ENCODE data around the gene CTNNA3. TPM values are rescaled to one million over a fixed set of nuclear protein-coding genes. Genes with fewer than 3 reads are reported as not detected.

CTNNA3 gene
- total and polyA plus RNA-seq, 4 donors: 0.16 to 2.4 (median 1.4) TPM

DNA sequence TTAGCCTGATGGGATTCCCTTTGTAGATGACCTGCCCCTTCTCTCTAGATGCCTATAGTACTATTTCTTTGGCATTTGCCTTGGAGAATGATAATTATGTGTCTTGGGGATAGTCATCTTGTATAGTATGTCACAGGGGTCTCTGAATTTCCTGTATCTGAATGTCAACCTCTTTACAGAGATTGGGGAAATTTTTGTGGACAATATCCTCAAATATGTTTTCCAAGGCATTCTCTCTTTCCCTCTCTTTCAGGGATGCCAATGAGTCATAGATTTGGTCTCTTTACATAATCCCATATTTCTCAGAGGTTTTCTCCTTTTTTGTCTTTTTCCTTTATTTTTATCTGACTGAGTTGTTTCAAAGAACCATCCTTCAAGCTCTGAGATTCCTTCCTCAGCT is 99.4 kb downstream of the CTNNA3 start:
- Histone ChIP-seq H3K4me1 (ENCODE audit: control insufficient read depth in 4 of 4, insufficient read depth in 4 of 4, low read length in 3 of 4) (no peaks in the 10 kb centered on the region), H3K9ac (ENCODE audit: low read depth in 1 of 2, low read length in 2 of 2) (no peak overlapping the region), H3K27ac (ENCODE audit: low read depth in 1 of 2, low read length in 2 of 2) (no peak overlapping the region), H3K9me3 (ENCODE audit: control insufficient read depth in 4 of 4, low read length in 3 of 4) (peaks cover 0 to 3% (median 1%) of the 10 kb centered on the region in 4 donors), H3K4me3 (ENCODE audit: low read depth in 1 of 3, low read length in 3 of 3) (no peak overlapping the region), H3K36me3 (ENCODE audit: control insufficient read depth in 4 of 4, insufficient read depth in 3 of 4, low read depth in 1 of 4, low read length in 3 of 4) (no peaks in the 10 kb centered on the region), H3K27me3 (ENCODE audit: control insufficient read depth in 4 of 4, insufficient read depth in 4 of 4, low read length in 3 of 4) (peaks cover 0 to 5% (median 0%) of the 10 kb centered on the region in 4 donors)
- TF ChIP-seq, protein P1, sequence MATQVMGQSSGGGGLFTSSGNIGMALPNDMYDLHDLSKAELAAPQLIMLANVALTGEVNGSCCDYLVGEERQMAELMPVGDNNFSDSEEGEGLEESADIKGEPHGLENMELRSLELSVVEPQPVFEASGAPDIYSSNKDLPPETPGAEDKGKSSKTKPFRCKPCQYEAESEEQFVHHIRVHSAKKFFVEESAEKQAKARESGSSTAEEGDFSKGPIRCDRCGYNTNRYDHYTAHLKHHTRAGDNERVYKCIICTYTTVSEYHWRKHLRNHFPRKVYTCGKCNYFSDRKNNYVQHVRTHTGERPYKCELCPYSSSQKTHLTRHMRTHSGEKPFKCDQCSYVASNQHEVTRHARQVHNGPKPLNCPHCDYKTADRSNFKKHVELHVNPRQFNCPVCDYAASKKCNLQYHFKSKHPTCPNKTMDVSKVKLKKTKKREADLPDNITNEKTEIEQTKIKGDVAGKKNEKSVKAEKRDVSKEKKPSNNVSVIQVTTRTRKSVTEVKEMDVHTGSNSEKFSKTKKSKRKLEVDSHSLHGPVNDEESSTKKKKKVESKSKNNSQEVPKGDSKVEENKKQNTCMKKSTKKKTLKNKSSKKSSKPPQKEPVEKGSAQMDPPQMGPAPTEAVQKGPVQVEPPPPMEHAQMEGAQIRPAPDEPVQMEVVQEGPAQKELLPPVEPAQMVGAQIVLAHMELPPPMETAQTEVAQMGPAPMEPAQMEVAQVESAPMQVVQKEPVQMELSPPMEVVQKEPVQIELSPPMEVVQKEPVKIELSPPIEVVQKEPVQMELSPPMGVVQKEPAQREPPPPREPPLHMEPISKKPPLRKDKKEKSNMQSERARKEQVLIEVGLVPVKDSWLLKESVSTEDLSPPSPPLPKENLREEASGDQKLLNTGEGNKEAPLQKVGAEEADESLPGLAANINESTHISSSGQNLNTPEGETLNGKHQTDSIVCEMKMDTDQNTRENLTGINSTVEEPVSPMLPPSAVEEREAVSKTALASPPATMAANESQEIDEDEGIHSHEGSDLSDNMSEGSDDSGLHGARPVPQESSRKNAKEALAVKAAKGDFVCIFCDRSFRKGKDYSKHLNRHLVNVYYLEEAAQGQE (IDR thresholded peaks at IDR 0.05): no peak
- TF ChIP-seq, protein P2, sequence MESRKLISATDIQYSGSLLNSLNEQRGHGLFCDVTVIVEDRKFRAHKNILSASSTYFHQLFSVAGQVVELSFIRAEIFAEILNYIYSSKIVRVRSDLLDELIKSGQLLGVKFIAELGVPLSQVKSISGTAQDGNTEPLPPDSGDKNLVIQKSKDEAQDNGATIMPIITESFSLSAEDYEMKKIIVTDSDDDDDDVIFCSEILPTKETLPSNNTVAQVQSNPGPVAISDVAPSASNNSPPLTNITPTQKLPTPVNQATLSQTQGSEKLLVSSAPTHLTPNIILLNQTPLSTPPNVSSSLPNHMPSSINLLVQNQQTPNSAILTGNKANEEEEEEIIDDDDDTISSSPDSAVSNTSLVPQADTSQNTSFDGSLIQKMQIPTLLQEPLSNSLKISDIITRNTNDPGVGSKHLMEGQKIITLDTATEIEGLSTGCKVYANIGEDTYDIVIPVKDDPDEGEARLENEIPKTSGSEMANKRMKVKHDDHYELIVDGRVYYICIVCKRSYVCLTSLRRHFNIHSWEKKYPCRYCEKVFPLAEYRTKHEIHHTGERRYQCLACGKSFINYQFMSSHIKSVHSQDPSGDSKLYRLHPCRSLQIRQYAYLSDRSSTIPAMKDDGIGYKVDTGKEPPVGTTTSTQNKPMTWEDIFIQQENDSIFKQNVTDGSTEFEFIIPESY (IDR thresholded peaks at IDR 0.05): no peak
- TF ChIP-seq RAD21 (IDR thresholded peaks at IDR 0.05) (no peak), YY1 (IDR thresholded peaks at IDR 0.05) (no peak), EGR1 (IDR thresholded peaks at IDR 0.05; ENCODE audit: low read depth in 2 of 2) (no peak), FOXA2 (IDR thresholded peaks at IDR 0.05) (no peak), NR2F2 (IDR thresholded peaks at IDR 0.05) (no peak), GABPA (IDR thresholded peaks at IDR 0.05 in 1 of 2, conservative IDR thresholded peaks at IDR 0.05 in 1 of 2) (no peak), JUND (IDR thresholded peaks at IDR 0.05) (no peak), FOXA1 (IDR thresholded peaks at IDR 0.05) (no peak), HNF4G (IDR thresholded peaks at IDR 0.05) (no peak), SP1 (IDR thresholded peaks at IDR 0.05) (no peak)
- TF ChIP-seq, protein P3, sequence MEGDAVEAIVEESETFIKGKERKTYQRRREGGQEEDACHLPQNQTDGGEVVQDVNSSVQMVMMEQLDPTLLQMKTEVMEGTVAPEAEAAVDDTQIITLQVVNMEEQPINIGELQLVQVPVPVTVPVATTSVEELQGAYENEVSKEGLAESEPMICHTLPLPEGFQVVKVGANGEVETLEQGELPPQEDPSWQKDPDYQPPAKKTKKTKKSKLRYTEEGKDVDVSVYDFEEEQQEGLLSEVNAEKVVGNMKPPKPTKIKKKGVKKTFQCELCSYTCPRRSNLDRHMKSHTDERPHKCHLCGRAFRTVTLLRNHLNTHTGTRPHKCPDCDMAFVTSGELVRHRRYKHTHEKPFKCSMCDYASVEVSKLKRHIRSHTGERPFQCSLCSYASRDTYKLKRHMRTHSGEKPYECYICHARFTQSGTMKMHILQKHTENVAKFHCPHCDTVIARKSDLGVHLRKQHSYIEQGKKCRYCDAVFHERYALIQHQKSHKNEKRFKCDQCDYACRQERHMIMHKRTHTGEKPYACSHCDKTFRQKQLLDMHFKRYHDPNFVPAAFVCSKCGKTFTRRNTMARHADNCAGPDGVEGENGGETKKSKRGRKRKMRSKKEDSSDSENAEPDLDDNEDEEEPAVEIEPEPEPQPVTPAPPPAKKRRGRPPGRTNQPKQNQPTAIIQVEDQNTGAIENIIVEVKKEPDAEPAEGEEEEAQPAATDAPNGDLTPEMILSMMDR (IDR thresholded peaks at IDR 0.05; ENCODE audit: low read depth, low read length, missing input control): no peak
- TF ChIP-seq, protein P4, sequence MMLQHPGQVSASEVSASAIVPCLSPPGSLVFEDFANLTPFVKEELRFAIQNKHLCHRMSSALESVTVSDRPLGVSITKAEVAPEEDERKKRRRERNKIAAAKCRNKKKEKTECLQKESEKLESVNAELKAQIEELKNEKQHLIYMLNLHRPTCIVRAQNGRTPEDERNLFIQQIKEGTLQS (IDR thresholded peaks at IDR 0.05): no peak
- TF ChIP-seq, protein P5, sequence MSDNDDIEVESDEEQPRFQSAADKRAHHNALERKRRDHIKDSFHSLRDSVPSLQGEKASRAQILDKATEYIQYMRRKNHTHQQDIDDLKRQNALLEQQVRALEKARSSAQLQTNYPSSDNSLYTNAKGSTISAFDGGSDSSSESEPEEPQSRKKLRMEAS (IDR thresholded peaks at IDR 0.05): no peak
- no peak for DNase-seq (ENCODE audit: low spot score)

DNA sequence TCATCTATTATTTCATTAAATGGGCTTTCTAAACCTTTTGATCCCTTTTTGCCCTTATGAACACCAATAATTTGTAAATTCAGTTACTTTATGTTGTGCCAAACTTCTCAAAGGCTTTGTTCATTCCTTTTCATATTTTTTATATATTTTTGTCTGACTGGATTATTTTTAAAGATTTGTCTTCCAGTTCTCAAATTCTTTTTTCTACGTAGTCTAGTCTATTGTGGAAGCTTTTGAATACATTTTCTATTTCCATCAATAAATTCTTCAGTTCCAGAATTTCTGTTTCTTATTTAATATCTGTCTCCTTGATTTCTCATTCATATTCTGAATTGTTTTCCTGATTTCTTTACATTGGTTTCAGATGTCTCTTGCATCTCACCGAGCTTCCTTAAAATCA is 108.2 kb downstream of the CTNNA3 start:
- Histone ChIP-seq H3K9me3 (ENCODE audit: control insufficient read depth in 4 of 4, low read length in 3 of 4) (peaks cover 0 to 8% (median 2%) of the 10 kb centered on the region in 4 donors), H3K36me3 (ENCODE audit: control insufficient read depth in 4 of 4, insufficient read depth in 3 of 4, low read depth in 1 of 4, low read length in 3 of 4) (no peaks in the 10 kb centered on the region), H3K27ac (ENCODE audit: low read depth in 1 of 2, low read length in 2 of 2) (no peak overlapping the region), H3K27me3 (ENCODE audit: control insufficient read depth in 4 of 4, insufficient read depth in 4 of 4, low read length in 3 of 4) (no peaks in the 10 kb centered on the region), H3K4me1 (ENCODE audit: control insufficient read depth in 4 of 4, insufficient read depth in 4 of 4, low read length in 3 of 4) (no peaks in the 10 kb centered on the region), H3K4me3 (ENCODE audit: low read depth in 1 of 3, low read length in 3 of 3) (no peak overlapping the region), H3K9ac (ENCODE audit: low read depth in 1 of 2, low read length in 2 of 2) (no peak overlapping the region)
- 61% methylated on average over 2 of the region's 2 CpGs for WGBS
- DNase-seq (ENCODE audit: low spot score): no peak
- TF ChIP-seq HNF4G (IDR thresholded peaks at IDR 0.05) (no peak), RXRA (IDR thresholded peaks at IDR 0.05) (no peak), HNF4A (conservative IDR thresholded peaks at IDR 0.05) (no peak), NR2F2 (IDR thresholded peaks at IDR 0.05) (no peak), TAF1 (conservative IDR thresholded peaks at IDR 0.05) (no peak), JUND (IDR thresholded peaks at IDR 0.05) (no peak), FOXA2 (IDR thresholded peaks at IDR 0.05) (no peak), SP1 (IDR thresholded peaks at IDR 0.05) (no peak), GABPA (IDR thresholded peaks at IDR 0.05 in 1 of 2, conservative IDR thresholded peaks at IDR 0.05 in 1 of 2) (no peak), RAD21 (IDR thresholded peaks at IDR 0.05) (no peak), YY1 (IDR thresholded peaks at IDR 0.05) (no peak), EGR1 (IDR thresholded peaks at IDR 0.05; ENCODE audit: low read depth in 2 of 2) (no peak)
- TF ChIP-seq, protein P3 (IDR thresholded peaks at IDR 0.05; ENCODE audit: low read depth, low read length, missing input control): no peak
- TF ChIP-seq, protein P2 (IDR thresholded peaks at IDR 0.05): no peak
- TF ChIP-seq, protein P5 (IDR thresholded peaks at IDR 0.05): no peak
- TF ChIP-seq, protein P4 (IDR thresholded peaks at IDR 0.05): no peak
